Heart left ventricle (tissue), 13 donors: ENCODE measurements around the gene CACNA1C.

Experiments
- POLR2A ChIP-seq, 2 donors: fragments of 450-650 bp; IDR thresholded peaks; one replicate each; pipeline ENCODE4 v1.6.1; 2017; ENCODE audit warnings: antibody characterized with exemption in 2 of 2, mild to moderate bottlenecking in 2 of 2, moderate library complexity in 2 of 2
- TF ChIP-seq, protein P1 (sequence below), 12 donors: fragments of 200-600 bp; sonication (generic) in 4 of 12; IDR thresholded peaks; one replicate each; pipeline versions ENCODE4 v1.5.0 to v1.8.0; 2018 to 2022; ENCODE audit warnings: antibody characterized with exemption in 12 of 12, mild to moderate bottlenecking in 5 of 12
- donor health status: ischemic (EF 13 %, LVEDD 7.1; RV severe dilation, severe dysfunction).
- donor health status: DM: no; HTN: yes; CAD: no.
- donor health status: DM: no; HTN: no; CAD: no.
- donor health status: ischemic (EF 25% LVEDD 6.9; RV normal size, moderate dysfunction).
- donor health status: ischemic (EF 25% LVEDD 5.7; RV mildly dilated, moderate dysfunction).
- donor health status: ischemic (EF 35%, LVEDD 5.7; RV mildly dilated, moderate dysfunction).
- donor health status: nonischemic (EF 11% LVEDD 7.7; RV severe dilation, severe dysfunction).
- donor health status: DM: yes; HTN: yes; CAD: no.
- donor health status: PGD.
- donor health status: ischemic (EF 29% LVEDD 5.4; RV normal size, mild dysfunction).
- donor health status: nonischemic (EF 23%, LVEDD 6.1; RV moderate dilation, normal function).

DNA sequence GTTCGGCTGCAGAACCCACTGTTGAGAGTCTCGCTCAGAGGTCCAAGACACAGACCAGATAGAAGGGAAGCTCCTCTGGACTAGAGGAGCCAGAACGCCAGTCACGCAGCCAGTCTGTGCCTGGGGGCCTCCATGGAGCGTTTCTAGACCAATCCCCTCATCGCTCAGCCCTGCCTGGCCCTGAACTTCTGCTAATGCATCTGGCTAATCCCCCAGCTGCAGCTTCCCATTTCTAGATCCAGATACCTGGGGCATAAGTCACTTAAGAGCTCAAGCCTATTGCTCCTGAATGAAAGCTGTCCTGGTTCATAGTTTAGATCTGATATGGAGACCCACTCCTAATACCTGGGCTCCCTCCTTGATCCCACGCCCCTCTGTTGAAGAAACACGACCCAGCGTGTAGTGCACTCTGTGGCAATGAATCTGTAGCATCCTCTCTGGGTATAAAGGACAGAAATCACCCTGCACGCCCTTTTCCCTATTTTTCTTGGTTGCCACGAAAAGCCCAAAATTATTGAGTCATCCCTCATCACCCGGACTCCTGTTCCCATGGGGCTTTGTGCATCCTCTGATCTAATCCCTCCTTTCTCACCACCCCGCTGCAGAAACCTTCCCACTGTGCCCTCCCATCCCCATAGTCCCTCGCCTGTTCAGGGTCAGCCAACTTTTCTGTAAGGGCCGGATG is 400.4 kb downstream of the CACNA1C start:
- TF ChIP-seq, protein P1, sequence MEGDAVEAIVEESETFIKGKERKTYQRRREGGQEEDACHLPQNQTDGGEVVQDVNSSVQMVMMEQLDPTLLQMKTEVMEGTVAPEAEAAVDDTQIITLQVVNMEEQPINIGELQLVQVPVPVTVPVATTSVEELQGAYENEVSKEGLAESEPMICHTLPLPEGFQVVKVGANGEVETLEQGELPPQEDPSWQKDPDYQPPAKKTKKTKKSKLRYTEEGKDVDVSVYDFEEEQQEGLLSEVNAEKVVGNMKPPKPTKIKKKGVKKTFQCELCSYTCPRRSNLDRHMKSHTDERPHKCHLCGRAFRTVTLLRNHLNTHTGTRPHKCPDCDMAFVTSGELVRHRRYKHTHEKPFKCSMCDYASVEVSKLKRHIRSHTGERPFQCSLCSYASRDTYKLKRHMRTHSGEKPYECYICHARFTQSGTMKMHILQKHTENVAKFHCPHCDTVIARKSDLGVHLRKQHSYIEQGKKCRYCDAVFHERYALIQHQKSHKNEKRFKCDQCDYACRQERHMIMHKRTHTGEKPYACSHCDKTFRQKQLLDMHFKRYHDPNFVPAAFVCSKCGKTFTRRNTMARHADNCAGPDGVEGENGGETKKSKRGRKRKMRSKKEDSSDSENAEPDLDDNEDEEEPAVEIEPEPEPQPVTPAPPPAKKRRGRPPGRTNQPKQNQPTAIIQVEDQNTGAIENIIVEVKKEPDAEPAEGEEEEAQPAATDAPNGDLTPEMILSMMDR (IDR thresholded peaks at IDR 0.05) = no peak
- no peak for TF ChIP-seq POLR2A (IDR thresholded peaks at IDR 0.05)
